GM12875 (cell line): Measurements from ENCODE around the gene CFAP52.
A peak's percentile ranks its signal among the peaks of the same experiment; 100 is the strongest.

Experiments used
- H3K4me3 ChIP-seq: one replicate; pipeline ENCODE4 v1.5.1; 2011; ENCODE audit warnings: low read depth, low read length, control low read depth
- TF ChIP-seq, protein P1 (sequence below): IDR thresholded peaks from 2 replicates; pipeline ENCODE4 v1.5.1; 2011; ENCODE audit warnings: low read depth, mild to moderate bottlenecking, control low read depth, inconsistent platforms, low read length, moderate library complexity, borderline replicate concordance; ENCODE audit not compliant: insufficient read depth

Gene CFAP52

DNA sequence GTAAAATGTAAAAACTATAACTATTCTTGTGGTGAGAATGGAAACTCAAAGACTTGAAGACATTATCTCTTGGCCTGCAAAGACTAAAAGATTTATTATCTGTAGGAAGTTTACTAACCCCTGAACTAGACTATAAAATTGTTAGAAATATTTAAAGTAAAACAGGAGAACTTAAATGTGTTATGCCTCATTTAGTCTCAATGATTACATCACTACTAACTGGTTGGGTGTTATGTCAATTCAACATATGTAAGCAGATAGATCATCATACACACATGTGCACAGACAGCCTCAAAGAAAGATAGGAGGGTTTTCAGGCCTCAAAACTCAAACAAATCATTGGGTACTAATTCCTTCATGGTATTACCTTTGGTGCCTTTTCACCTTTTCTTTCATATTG is 8.4 kb upstream of the CFAP52 start:
- no peak overlapping the region for H3K4me3 ChIP-seq
- TF ChIP-seq, protein P1, sequence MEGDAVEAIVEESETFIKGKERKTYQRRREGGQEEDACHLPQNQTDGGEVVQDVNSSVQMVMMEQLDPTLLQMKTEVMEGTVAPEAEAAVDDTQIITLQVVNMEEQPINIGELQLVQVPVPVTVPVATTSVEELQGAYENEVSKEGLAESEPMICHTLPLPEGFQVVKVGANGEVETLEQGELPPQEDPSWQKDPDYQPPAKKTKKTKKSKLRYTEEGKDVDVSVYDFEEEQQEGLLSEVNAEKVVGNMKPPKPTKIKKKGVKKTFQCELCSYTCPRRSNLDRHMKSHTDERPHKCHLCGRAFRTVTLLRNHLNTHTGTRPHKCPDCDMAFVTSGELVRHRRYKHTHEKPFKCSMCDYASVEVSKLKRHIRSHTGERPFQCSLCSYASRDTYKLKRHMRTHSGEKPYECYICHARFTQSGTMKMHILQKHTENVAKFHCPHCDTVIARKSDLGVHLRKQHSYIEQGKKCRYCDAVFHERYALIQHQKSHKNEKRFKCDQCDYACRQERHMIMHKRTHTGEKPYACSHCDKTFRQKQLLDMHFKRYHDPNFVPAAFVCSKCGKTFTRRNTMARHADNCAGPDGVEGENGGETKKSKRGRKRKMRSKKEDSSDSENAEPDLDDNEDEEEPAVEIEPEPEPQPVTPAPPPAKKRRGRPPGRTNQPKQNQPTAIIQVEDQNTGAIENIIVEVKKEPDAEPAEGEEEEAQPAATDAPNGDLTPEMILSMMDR, result no peak

DNA sequence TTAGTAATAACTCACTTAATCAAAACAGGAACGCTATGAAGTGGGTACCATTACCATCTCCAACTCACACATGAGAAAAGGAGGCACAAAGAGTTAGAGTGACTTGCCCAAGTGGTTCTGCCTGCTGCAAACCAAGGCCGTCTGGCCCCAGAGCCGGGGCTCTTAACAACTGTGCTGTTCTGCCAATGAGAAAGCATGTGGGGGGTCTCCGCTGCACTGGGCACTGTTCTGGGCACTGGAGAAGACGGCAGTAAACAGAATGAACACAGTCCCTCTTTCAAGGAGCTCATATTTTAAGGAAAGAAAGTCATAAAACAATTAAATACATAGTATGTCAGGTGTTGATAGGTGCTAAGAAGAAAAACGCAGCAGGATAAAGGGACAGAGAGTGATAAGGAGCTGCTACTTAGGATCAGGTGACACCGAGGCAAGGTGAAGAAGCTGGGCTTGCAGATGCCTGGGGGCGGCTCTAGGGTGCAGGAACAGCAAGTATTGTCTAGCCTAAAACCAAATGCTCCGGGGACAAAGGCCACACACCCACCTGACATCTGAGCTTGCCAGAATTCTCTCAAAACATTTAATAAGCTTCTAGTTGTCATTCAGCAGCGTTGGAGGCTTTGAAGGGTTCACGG is 7.4 kb upstream of the CFAP52 start:
- no peak overlapping the region for H3K4me3 ChIP-seq
- TF ChIP-seq, protein P1, result no peak

DNA sequence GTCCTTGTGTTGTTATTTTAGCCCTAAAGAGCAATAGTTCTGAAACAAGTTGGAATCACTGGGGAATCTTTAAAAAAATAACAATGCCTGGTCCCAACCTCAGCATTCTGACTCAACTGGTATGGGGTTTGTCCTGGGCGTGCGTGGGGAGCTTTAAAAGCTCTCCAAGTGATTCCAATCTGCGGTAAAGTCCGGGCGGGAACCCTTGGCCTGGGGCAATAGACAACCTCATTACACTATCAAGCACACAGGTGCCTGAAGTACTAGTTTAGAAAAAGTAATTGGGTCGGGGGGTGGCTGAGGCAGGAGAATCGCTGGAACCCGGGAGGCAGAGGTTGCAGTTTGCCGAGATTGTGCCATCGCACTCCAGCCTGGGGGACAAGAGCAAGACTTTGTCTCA is 5.2 kb upstream of the CFAP52 start:
- TF ChIP-seq, protein P1, result no peak
- H3K4me3 ChIP-seq, result no peak overlapping the region

DNA sequence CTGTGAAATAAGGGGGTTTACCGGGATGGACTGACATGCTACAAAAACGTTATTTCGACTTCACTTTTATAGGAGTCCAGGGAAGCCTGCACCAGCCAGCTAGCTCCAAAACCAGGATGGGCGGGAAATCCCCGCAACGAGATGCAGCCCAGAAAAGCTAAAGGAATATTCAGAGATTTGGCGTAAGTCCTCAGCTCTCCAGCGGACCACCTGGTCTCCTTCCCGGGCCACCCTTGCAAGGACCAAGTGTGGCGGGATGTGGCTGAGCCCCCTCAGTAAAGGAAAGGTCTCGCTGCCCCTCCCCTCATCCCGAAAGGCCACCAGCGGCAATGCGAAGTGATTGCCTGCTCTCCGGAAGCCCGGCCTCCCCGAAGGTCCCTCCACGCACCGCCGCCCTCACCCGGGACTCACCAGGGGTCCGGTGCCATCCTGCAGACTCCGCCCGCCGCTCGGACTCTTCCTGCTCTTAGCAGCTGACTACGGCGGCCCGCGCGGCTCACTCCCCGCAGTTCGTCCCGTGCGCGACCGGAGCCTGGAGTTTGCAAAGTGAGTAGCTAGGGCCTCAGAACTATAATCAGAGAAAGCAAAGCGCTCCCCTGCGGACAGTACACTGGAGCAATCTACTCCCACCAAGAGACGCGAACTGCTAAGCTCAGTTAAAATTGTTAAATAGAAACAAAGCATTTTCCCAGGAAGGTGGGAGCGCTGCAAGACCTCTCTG is 901 bp upstream of the CFAP52 start, which contains the start of gene STX8:
TSS of gene STX8 (minus strand) at position 440 of the 721 bp plus-strand sequence. CDS start at position 428, 12 bp downstream.
- TF ChIP-seq, protein P1, result 0 out of 2 replicates have a peak, but pooled peaks have one; percentile 2
- peak within 1 kb of the TSS; percentile 88 for H3K4me3 ChIP-seq

DNA sequence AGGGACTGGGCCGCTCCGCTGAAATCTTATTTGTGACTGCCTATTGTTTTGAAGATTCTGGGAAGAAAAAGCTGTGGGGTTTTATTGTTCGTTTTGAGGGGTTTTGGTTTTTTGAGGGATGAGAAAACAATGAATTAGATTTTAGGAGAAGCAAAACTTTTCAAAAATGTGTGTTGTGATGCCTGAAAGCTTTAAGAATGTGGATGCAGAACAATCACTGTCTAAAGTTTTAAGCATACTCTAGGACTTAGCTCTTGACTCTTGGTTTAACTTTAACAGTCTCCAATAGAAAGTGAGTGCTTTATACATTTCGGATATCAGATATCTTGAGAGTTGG is 899 bp downstream of the CFAP52 start:
- no peak overlapping the region for H3K4me3 ChIP-seq
- TF ChIP-seq, protein P1, result no peak

DNA sequence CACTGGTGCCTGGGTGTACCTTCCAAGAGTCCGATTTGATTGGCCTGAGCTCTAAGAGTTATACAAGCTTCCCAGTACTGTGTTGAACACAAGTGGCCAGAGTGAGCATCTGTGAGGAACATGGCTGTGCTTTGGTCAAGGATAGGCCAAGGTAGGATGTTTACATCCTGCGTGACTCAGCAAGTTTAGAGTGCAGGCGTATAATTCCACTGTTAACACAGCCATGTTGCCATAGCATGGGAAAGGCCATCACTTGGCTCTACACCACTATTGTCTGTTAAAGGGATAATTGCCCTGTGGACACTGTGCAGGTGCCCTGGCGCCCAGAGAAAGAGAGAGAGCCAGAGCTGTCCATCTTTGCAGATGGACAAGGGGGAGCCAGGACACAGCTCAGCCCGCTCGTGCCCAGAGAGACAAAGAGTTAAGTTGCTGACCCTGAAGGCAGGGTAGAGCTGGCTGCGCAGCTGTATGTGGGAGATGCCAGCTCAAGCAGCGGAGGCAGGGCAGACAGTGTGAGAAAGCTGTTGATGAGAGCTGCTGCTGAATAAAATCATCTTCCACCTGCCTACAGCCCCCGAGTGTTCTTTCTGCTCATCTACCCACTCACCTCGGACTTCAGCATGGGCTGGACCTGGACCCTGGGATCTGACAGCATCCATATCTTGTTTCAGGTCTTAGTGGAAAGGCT is 11.7 kb downstream of the CFAP52 start:
- H3K4me3 ChIP-seq, result no peak overlapping the region
- TF ChIP-seq, protein P1, result no peak
